ENCODE results near the gene LDLRAD4.
A peak's percentile ranks its signal among the peaks of the same experiment; 100 is the strongest.

Gene LDLRAD4

DNA sequence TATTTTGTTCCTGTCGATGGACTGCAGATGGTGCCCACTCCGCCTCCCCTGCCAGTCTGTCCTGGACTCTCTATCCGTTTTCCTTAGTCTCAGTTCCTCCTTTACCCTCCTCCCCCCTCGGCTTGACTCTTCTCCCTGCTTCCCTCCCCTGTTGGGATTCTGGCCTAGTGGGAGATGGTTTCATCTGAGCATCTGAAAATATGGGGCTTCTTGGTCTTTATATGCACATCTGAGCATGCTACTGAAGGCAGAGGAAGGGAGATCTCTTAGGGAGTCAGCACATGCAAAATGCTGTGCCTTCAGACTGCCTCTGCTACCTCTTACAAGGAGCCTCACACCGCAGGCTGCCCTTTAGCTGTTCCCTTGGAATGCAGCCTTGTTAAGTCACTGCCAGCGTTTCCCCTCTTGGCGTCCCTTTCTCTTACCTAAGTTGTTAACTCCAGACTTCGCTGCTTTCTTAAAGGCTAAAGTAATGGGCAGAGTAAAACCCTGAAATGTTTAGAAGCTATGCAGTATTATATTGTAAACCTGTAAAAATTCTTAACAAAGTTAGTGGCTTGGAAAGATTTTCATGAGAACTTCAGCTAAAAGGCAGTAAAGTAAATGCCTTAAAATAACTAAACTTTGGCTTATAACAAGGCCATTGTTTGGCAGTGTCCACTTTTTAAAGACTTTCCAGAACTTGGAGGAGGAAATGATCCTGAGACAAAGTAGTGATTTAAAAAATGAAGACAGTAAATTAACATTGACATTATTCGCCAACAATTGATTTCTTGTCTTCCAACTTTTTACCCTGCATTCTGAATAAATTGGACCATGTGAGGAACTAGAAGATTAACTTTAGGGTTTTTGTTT is 49.8 kb downstream of the LDLRAD4 start:
- DNase-seq = no peak

DNA sequence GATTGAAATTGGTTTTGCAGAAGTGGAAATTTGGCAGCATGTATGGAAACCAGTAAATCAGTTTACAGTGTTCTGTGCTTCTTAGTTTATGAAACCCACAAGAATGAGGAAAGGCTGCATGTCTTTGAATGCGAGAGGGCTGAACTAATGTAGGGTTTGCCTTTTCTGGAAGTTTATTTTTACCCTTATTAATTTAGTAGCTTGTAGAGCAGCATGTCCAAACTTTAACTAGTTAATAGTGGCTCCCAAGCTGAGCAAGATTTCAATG is 50.4 kb downstream of the LDLRAD4 start:
- no peak for DNase-seq

DNA sequence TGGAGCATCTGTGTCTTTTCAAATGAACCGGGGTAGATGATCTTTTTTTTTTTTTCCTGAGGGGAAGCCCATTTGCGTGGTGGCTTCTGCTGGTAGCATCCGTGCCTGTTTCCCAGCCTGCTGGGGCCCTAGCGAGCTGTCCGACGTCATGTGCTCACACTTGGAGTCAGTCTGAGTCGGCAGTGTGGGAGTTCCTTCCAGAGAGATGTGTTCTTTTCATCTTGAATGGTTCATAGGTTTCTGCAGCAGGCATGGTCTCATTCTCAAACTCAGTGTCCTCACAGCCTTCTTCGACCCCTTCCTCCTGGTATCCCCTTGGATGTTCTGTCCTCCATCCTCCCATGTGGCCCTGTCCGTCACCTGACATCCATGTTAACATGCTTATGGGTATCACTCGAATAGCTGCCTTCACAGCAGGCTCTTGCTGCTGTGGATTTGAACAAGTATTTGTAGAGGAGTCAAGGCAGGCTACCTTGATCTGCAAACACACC is 51.0 kb downstream of the LDLRAD4 start:
- no peak for DNase-seq

DNA sequence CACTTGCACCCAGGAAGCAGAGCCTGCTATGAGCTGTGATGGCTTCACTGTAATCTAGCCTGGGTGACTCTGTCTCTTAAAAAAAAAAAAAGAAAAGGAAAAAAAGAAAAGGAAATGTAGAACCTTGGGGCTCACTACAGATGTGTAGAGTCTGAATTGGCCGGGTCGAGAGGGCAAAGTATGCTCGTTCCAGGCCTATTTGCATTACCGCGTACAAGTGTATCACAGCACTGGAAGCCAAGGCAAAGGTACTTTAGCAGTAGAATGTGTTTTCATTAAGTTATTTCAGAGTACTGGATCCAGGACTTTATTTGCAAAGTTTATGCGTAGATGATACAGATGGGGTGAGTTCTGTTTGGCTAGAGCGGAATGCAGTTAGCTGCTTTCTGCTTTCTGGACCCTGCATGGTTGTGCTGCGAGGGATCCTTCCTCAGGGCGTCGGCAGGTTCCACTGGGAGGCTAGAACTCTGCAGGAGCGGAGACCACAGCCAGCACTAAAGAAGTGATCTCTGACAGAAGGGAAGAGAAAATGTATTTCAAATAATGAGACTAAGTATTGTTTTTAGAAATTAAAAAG is 51.8 kb downstream of the LDLRAD4 start:
- DNase-seq = no peak

DNA sequence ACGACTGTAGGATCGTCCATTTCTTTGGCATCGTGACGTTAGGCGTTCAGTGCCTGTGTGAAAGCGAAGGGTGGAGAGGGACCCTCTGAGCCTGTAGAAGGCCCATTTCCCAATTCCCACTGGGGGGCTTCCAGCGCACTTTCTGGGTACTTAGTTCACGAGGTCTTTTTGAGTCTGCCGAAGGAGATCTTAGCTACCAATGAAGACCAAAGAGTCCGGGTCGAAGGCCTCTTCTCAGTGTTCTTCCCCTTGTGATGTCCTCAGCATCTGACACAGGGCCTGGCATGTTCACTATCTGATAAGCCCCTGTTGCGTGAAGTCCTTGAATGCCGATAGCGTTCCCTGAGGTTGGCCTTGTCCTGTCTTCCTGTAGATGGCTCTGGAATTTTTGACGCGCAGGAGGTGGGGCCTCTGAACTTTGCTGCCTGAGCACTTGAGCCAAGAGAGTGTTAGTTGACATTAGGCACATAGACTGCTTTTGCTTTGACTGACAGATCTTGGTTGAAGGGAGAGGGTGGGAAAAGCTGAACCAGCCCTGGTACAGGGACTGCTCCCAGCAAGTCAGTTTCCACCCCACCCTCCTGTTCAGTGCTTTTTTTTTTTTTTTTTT is 52.8 kb downstream of the LDLRAD4 start:
- no peak for DNase-seq

DNA sequence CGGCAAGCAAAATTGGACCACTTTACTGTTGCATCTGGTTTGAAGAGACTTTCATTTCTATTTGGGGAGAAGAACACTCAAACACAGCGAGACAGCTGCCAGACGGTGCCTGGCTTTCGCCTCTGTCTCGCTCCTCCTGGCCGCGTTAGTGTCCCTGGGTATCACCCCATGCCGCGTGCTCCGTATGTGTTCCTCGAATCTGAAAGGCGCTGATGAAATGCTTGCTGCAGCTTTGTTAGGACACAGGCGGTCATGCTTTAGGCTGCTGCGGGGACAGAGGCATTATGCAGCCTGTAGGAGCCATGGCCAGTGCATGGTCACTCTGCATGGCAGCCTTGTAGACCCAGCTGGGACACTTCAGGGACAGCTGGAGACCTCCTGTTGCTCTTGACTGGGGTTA is 53.9 kb downstream of the LDLRAD4 start:
- DNase-seq = no peak

DNA sequence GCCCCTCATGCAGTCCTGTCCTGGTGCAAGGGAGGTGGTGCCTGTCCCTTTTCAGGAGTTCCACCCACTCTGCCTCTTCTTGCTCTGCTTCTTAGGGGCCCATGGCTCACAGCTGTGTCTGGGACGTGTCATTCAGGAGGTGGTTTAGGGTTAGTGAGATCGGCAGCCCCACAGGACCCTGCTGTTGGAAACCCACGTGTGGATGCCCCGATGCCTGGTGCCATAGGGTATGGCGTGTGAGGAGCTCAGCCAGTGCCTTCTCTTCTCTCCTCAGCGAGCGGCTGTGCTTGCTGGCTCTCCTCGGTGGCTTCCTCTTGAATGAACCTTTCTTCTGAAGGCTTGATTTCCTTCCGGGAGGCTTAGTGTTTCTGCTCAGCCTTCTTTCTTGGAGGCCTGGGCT is 55.2 kb downstream of the LDLRAD4 start:
- no peak for DNase-seq

DNA sequence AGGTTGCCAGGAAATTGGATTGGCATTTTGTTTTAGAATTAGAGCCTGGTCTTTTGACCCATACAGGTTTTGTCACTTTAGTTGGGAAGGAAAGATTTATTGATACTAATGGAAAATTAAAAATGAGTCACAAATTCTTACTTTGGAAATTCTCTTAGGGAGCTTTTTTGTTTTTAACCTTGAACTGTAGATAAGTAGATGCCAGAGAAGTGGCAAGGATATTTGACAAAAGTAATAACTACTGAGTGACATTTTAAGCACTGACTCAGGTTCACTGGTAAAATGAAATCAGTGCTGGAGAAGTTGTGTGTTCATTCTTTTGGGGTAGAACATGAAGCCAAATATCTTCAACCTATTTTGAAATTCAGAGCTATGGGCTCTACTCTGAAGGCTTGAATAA is 56.5 kb downstream of the LDLRAD4 start:
- DNase-seq = no peak

DNA sequence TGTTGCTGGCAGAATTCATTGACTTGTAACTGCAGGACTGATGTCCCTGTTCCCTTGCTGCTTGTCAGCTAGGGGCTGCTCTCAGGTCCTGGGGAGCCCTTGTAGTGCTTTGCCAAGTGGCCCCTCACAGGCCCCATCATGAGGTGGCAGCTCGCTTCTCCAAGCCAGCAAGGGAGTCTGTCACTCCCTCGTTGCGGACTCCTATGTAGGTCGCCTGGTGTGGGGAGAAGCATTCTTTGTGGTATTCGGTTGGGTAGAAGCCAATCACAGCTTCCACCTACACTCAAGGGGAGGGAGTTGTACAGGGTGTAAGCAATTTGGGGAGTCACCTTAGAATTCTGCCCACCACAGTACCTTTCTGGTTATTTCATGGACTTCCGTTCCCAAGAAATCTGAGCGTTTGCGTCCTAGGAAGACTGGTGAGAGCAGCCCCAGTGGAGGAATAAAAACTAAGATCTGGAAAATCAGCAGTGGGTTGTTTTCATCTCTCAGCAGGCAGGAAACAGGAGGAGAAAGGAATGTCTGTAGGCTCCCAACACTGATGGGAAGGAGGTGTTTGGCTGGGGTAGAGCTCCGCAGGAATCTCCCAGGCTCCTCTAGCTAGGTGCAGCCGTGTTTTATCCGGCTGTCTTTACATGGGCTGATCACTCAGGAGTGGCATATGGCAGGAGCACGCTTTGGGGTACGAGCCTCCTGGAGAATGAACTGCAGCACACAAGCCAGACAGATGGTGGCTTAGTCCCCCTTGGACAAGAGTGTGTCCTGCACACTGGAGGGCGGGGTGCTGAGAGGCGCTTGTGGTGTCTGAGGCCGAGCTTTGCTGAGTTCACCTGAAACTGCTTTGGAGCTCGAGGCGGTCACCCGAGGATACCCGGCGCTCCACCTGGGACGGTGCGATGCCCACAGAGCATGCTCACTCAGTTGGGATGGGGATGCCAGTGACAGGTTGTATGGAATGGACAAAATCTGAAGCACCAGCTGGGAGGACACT is 58.3 kb downstream of the LDLRAD4 start:
- peak; percentile 59 for DNase-seq

DNA sequence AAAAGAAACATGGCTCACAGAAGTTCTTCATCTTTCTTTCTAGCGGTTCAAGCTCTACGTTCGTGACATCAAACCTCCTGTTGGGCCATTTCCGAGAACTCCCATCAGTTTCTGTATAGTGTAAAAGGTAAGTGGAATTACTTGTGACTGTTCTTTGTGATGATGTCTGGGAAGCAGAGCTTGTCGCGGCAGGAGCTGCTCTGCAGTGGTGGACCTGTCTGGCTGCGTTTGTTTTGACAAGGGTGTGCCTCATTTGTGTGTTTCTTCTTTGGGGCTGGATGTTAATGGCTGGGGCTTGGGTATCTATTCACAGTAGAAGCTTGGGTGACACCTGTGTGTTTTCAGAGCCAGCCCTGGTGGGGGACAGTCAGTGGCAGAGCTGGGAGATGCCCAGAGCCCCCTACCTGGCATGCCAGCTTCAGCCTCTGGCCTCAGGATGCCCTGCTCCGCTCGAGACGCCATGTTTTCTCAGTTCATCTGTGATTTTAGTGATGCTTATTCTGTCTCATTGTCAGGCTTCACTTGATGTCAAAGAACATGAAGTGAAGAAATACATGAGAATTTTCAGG is 59.6 kb downstream of the LDLRAD4 start:
- no peak for DNase-seq

DNA sequence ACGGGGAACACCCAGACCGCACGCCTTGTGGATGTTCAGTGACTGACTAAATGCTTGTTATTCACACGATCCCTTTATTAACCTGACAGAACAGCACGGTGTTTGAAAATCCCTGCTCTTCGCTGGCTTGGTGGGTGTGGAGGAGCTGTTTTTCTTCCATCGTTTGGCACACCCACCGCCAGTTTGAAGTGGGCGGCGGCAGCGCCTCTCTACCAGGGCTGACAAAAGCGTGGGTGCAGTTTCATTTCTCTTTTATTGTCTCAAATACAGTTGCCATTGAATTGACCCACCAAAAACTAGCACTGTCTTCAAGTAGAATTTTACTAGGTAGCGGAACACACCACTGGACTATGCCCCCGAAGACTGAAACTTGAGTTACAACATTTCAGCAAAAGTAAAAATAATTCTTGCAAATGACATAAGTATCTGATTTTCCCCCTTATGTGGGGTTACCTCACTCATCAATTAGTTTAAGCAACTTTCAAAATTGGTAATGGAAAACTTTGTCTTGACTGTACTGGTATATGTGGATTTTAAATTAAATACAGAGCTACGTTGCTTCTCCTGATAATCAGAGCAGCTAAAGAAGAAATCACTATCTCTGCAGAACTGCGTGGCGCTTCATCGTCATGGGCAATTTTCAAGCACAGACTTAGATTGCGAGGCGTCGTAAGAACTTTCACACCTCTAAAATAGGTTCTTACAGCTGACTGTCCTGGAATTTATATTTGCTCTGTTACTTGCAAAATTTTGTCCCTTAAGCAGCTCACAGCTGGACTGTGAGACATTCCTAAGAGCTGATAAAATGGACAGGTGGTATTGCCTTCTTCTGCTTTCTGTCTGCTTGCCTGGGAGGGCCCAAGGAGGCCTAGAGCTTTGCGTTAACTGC is 60.9 kb downstream of the LDLRAD4 start:
- no peak for DNase-seq

DNA sequence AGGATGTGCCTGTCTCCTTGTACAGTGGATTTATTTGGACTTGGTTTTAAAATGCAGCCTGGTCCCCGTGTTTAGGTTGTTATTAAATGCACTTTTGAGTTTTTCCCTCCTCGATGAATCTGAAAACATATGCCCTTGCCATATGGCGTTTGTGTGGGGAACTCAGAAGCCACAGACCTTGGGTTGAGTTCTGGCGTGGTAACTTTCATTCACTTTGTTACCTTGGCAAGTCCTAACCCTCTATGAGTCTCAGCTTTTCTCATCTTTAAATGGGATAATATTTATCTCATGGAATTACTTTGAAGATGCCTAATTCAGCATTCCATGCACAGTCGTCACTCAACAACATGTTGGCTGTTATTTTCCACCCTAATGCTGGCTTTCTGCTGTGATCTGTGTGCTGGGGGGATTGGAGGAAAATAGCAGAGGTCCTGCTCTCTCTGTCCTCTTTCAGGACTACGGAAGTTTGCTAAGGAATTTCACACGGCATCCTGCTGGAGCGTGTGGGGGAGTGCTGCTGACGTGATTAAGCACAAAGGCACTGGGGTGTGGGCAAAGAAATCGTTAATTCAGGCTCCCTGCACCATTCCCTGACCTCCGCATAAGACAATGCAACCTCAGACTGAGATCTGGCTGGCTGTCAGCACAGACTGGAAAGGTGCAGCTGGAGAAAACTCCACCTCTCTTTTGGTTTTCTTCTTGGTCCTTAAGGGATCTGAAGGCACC is 61.7 kb downstream of the LDLRAD4 start:
- no peak for DNase-seq

DNA sequence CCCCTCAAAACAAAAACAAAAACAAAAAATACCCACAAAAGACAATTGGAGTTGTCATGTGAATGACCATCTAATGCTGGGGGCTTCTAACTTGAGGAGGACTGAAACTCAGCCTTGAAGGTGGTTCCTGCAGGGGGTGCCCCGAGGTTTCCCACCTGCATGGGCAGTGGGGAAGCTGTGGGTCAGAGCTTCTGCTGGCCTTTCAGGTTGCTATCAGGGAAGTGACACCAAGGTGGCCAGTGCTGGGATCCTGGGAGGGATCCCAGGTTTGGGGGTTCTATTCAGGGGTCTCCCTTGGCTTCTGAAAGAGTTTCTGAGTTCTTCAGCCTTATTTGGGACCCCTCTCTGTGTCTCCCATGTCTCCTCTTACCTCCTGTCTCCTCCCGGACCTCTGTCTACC is 62.8 kb downstream of the LDLRAD4 start:
- DNase-seq = no peak

DNA sequence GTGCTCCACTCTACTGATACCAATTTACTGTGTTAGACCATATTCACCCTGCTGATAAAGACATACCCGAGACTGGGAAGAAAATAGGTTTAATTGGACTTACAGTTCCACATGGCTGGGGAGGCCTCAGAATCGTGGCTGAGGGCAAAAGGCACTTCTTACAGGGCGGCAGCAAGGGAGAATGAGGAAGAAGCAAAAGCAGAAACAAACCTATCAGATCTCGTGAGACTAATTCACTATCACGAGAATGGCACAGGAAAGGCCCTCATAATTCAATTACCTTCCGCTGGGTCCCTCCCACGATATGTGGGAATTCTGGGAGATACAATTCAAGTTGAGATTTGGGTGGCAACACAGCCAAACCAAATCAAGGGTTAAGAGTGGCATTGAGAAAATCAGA is 65.2 kb downstream of the LDLRAD4 start:
- no peak for DNase-seq

DNA sequence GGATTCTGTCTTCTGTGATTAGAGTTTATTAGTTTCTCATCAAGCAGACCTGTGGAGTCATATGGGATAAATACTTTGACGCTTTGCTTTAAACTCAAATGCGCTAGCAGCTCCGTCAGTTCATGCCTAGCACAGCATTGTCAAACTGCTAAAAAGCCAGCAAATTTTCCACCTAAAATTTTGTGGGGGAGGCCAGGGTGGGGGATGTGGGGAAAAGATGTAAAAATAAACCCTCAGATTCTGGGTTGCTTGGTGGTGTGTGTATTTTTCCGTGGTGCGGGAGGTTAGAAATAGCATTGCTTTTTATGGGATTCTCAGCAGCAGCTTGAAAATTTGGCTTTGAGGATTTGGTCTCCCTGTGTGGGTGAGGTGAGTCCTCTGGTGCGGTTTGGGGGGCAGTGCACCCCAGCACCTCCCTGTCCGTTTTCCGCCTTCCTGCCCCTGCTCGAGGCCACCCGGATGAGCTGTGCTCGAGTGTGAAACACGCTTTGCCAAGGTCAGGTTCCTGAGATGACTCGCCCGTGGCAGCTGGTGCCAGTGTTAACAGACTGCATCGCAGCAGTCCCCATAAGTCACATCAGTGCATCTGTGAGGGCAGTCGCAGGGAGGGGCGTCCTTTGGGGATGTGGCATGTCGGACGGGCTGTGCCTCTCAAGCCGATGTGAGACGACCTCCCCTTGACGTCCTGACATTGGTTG is 65.9 kb downstream of the LDLRAD4 start:
- DNase-seq = no peak

DNA sequence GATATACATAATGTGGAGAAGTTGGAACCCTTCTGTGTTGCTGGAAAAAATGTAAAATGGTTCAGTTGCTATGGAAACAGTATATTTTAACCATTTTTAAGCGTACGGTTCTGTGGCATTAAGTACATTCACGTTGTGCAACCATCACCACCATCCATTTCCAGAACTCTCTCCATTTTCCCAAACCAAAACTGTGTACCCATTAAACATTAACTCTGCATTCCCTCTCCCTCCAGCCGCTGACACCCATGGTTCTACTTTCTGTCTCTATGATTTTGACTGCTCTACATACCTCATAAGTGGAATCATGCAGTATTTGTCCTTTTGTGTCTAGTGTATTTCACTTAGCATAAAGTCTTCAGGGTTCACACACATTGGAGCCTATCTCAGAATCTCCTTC is 67.3 kb downstream of the LDLRAD4 start:
- no peak for DNase-seq

DNA sequence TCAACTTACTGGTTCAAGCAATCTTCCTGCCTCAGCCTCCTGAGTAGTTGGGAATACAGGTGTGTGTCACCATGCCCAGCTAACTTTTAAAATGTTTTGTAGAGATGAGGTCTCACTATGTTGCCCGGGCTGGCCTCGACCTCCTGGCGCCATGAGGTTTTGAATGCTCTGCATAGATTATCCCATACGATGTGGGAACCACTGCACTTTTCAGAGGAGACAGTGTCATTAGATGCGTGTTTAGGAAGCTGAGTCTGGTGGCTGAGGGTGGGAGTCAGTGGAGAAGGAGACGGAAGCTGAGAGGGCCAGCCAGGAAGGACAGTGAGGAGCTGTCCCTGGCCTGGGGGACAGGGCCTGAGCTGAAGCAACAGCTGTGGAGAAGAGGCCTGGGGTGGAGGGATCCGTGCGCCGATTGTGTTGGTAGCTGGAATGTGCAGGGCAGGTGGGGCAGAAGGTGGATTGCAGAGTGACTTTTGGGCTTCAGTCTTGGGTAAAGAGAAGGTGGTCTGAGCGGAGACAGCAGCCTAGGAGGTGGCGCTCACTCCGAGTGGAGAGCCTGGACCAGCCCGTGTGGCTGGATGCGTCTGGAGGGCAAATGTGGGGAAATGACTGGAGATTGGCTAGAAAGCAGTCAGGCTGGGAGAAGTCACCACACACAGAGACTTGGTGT is 68.0 kb downstream of the LDLRAD4 start:
- no peak for DNase-seq

DNA sequence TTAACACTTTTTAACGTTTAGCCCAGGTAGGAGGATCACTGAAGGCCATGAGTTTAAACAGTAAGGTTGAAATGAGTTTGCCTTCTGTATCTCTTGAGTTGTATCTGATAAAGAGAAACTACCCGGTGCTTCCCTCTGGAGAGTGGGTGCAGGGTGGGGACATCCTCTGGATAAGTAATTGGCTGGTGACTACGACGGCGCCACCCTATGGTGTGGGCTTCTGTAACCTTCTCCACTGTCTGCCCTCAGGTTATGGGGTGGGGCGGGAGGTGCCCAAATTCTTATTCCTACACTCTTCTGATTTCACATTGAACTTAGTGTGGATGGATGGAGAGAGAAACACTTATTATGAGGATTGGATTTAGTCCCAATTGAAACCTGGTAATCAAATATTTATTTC is 68.8 kb downstream of the LDLRAD4 start:
- no peak for DNase-seq

DNA sequence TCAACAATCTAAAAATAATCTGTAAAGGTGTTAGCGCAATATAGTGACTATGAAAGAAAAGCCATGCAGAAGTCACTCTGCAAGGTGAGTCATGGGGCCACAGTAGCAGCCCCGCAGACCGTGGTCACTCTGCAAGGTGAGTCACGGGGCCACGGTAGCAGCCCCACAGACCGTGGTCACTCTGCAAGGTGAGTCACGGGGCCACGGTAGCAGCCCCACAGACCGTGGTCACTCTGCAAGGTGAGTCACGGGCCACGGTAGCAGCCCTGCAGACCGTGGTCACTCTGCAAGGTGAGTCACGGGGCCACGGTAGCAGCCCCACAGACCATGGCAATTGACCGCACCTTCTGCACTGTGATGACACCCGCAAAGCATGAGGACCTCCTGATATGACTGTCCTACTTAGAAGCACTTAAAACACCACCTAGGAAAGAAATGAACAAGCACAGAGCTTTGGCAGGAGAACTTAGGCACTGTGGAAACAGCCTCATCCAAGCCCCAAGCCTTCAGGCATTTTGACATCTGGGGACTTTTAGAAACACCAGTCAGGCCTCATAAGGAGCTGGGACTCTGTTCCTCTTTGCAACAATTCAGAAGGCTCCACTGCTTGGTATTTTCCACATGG is 70.1 kb downstream of the LDLRAD4 start:
- DNase-seq = no peak
